Measurements from ENCODE around the gene RTEL1.
"Not testable (repeated sequence)": the region's sequence is repeated elsewhere in the genome, so short reads cannot be mapped to it uniquely, and the experiment has no call there.

The RTEL1 gene

GRCh38 chr20:63664861-63665594, 6.9 kb downstream of the RTEL1 start:
- in situ Hi-C loops (cut with MboI; ENCODE audit: low sequenced_read_pairs): no loop called here

- in situ Hi-C loops (cut with MboI; ENCODE audit: low sequenced_read_pairs): no loop called here
These were observed 7.6 kb downstream of the RTEL1 start for GRCh38 chr20:63665708-63666107.

GRCh38 chr20:63667858-63668257, 9.7 kb downstream of the RTEL1 start:
- in situ Hi-C loops (cut with MboI; ENCODE audit: low sequenced_read_pairs): no loop called here

GRCh38 chr20:63668351-63668750, 10.2 kb downstream of the RTEL1 start:
- in situ Hi-C loops (cut with MboI; ENCODE audit: low sequenced_read_pairs): no loop called here

GRCh38 chr20:63671695-63672094, 13.6 kb downstream of the RTEL1 start:
- in situ Hi-C loops (cut with MboI; ENCODE audit: low sequenced_read_pairs): not testable (repeated sequence)

- in situ Hi-C loops (cut with MboI; ENCODE audit: low sequenced_read_pairs): no loop called here
These were observed 14.6 kb downstream of the RTEL1 start for GRCh38 chr20:63672666-63673065.

- in situ Hi-C loops (cut with MboI; ENCODE audit: low sequenced_read_pairs): no loop called here
These were observed 15.8 kb downstream of the RTEL1 start for GRCh38 chr20:63673951-63674350.

GRCh38 chr20:63675681-63676368, 17.7 kb downstream of the RTEL1 start:
- in situ Hi-C loops (cut with MboI; ENCODE audit: low sequenced_read_pairs): no loop called here

GRCh38 chr20:63678071-63678470, 20.0 kb downstream of the RTEL1 start:
- in situ Hi-C loops (cut with MboI; ENCODE audit: low sequenced_read_pairs): no loop called here

- in situ Hi-C loops (cut with MboI; ENCODE audit: low sequenced_read_pairs): no loop called here
These were observed 20.8 kb downstream of the RTEL1 start for GRCh38 chr20:63678667-63679465.

GRCh38 chr20:63679799-63680305, 21.7 kb downstream of the RTEL1 start:
- in situ Hi-C loops (cut with MboI; ENCODE audit: low sequenced_read_pairs): no loop called here

GRCh38 chr20:63680427-63680826, 22.3 kb downstream of the RTEL1 start:
- in situ Hi-C loops (cut with MboI; ENCODE audit: low sequenced_read_pairs): no loop called here

GRCh38 chr20:63680857-63681608, 22.9 kb downstream of the RTEL1 start:
- in situ Hi-C loops (cut with MboI; ENCODE audit: low sequenced_read_pairs): no loop called here

GRCh38 chr20:63681609-63682142, 23.6 kb downstream of the RTEL1 start:
- in situ Hi-C loops (cut with MboI; ENCODE audit: low sequenced_read_pairs): no loop called here

- in situ Hi-C loops (cut with MboI; ENCODE audit: low sequenced_read_pairs): no loop called here
These were observed 24.4 kb downstream of the RTEL1 start for GRCh38 chr20:63682384-63683139.

GRCh38 chr20:63685269-63686026, 27.3 kb downstream of the RTEL1 start:
- in situ Hi-C loops (cut with MboI; ENCODE audit: low sequenced_read_pairs): no loop called here

- in situ Hi-C loops (cut with MboI; ENCODE audit: low sequenced_read_pairs): no loop called here
These were observed 28.0 kb downstream of the RTEL1 start for GRCh38 chr20:63686094-63686491.

- in situ Hi-C loops (cut with MboI; ENCODE audit: low sequenced_read_pairs): no loop called here
These were observed 28.6 kb downstream of the RTEL1 start for GRCh38 chr20:63686492-63687321.
